GM10248 (cell line): ENCODE results near the gene PHF2.

Experiments used
- CTCF ChIA-PET: fragments of 300-600 bp; sonication (Branson Sonifier 250); formaldehyde crosslinking; extraction: SDS; loops from one replicate; lab custom pipeline; 2021; ENCODE audit warnings: antibody characterized with exemption; lab: Yijun Ruan, JAX
- POLR2A ChIA-PET: fragments of 350-650 bp; sonication (Branson Sonifier 250); formaldehyde crosslinking; extraction: SDS; loops from one replicate; lab custom pipeline; 2020; ENCODE audit warnings: antibody characterized with exemption; lab: Yijun Ruan, JAX
- DNase-seq: peaks from one replicate; pipeline ENCODE4 v3.0.0; 2012; ENCODE audit errors: extremely low spot score
- TF ChIP-seq, protein P1 (sequence below): IDR thresholded peaks from 2 replicates; pipeline ENCODE4 v1.5.1; 2012; ENCODE audit warnings: mild to moderate bottlenecking, low read depth; ENCODE audit errors: extremely low read depth, missing control alignments, control extremely low read depth

Gene PHF2

DNA sequence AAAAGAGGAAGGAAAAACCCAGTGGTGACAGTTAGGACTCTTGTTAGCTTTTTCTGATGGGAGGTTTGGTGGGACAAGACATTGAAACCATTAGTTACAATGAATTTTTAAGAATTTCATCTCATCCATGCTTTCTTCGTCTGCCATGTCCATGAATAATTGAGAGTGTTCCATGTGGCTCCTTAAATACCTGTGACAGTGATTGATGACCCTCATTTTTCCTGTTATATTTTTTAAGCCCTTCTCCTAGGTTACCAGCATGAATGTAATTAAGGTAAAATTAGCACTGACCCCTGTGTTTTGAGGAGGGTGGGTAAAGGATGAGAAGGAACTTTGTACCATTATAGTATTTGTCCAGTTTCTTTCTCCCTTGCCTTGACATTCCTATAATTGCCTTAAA is 23.5 kb upstream of the PHF2 start:
- ChIA-PET CTCF (interaction anchor here (1.2 to 10.6 kb wide), 2 partner anchors 10 to 13 kb away, joined by 4 to 68 read pairs; no protein-coding TSS in a partner anchor), POLR2A (no interaction called here)
- TF ChIP-seq, protein P1, sequence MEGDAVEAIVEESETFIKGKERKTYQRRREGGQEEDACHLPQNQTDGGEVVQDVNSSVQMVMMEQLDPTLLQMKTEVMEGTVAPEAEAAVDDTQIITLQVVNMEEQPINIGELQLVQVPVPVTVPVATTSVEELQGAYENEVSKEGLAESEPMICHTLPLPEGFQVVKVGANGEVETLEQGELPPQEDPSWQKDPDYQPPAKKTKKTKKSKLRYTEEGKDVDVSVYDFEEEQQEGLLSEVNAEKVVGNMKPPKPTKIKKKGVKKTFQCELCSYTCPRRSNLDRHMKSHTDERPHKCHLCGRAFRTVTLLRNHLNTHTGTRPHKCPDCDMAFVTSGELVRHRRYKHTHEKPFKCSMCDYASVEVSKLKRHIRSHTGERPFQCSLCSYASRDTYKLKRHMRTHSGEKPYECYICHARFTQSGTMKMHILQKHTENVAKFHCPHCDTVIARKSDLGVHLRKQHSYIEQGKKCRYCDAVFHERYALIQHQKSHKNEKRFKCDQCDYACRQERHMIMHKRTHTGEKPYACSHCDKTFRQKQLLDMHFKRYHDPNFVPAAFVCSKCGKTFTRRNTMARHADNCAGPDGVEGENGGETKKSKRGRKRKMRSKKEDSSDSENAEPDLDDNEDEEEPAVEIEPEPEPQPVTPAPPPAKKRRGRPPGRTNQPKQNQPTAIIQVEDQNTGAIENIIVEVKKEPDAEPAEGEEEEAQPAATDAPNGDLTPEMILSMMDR, result no peak
- DNase-seq, result no peak

DNA sequence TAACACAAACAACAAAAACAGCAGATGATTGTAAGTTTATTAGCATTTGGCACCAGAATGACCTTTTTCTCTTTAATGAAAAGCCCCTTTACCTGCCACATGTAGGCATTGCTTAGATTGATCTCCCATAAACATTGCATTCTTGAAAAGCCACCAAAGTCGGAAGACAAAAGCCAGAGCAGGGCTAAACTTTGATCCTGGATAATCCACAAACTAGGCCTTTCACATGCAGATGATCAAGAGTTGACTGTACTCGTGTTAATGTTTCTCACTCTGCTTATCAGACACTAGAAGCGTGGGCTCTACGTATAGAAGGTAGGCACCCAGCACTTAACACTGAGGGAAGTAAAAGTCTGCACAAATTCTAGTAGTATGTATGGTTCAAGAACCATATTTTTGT is 21.0 kb upstream of the PHF2 start:
- TF ChIP-seq, protein P1, result no peak
- ChIA-PET CTCF (interaction anchor here (1.0 to 3.5 kb wide), 2 partner anchors 11 kb away, joined by 6 to 30 read pairs; no protein-coding TSS in a partner anchor), POLR2A (no interaction called here)
- no peak for DNase-seq

DNA sequence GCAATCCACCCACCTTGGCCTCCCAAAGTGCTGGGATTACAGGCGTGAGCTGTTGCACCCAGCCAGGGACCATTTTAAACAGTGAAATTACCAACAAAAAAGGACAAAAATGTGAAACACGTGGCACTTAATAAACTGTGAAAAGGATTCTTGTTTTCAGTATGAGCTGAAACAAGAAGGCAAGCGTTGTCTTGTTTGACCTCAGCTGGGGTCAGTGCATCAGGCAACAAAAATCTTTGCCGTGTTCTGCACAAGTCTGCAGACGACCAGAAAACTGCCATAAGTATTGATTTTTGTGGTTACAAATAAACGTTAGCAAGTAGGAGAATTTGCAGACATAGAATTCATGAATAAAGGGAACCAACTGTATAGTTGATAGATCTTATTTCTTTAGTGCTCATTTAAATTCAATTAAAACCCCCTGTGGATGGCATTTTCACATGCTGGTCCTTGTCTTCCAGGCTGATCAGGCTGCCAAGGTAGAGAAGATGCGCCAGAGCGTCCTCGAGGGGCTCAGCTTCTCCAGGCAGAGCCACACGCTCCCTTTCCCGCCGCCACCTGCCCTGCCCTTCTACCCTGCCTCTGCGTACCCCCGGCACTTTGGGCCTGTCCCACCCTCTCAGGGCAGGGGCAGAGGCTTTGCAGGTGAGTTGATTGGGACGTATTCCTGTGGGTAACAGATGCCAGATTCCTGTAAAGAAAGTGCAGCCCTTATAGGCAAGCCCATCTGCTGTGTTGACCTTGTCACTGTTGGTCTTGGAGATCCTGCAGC is 18.8 kb upstream of the PHF2 start:
- no peak for DNase-seq
- ChIA-PET CTCF (interaction anchor here (1.6 to 3.5 kb wide), 2 partner anchors 9 to 13 kb away, joined by 4 to 30 read pairs; no protein-coding TSS in a partner anchor), POLR2A (no interaction called here)
- TF ChIP-seq, protein P1, result no peak

DNA sequence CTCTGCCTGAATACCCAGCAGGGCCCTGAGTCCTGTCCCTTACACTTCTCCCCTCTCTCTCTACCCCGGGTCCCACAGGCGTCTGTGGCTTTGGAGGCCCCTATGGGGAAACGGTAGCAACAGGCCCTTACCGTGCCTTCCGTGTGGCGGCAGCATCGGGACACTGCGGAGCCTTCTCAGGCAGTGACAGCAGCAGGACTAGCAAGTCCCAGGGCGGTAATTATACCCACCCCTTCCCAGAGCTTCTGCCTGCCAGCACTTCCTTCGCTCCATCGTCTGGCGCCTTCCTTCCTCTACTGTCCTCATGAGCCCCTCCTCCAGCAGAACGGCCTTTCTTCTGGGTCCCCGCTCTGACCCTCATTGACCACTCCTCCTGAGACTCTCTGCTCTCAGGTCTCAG is 17.9 kb upstream of the PHF2 start:
- DNase-seq, result no peak
- TF ChIP-seq, protein P1, result no peak
- ChIA-PET POLR2A (no interaction called here), CTCF (interaction anchor here (3.5 kb wide), 1 partner anchor 8 kb away, joined by 30 read pairs; no protein-coding TSS in a partner anchor)

DNA sequence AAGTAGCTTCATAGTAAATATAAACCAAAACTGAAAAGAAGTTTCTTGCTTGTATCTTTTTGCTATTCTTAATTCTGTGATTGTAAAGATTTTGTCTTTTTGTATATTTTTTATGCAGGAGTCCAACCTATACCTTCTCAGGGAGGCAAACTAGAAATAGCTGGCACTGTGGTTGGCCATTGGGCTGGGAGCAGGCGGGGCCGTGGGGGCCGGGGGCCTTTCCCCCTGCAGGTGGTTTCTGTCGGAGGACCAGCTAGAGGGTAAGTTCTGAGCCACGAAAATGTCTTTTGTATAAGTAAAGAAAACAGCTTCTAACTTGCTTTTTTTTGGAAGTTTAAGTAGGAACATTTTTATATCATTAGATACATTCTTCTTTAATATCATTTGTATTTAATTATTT is 15.4 kb upstream of the PHF2 start:
- TF ChIP-seq, protein P1, result no peak
- ChIA-PET POLR2A (no interaction called here), CTCF (interaction anchor here (1.3 to 2.2 kb wide), 4 partner anchors 9 to 60 kb away, joined by 3 to 5 read pairs (median 4); no protein-coding TSS in a partner anchor)
- DNase-seq, result no peak

DNA sequence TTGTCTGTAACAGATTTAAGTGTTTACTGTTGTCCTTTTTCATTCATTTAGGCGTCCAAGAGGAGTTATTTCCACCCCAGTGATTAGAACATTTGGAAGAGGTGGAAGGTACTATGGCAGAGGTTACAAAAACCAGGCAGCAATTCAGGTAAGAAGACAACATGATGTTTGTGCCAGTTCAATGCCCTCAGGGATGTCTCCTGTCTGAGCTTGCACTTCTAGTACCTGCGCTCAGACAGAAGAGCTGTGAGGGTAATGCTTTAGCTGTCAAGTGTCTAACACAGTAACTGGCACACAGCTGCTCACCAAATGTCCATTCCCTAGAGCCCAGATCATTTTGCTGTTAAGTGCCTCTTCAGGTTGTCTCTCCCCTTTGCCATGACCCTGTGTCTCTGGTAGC is 14.2 kb upstream of the PHF2 start:
- POLR2A ChIA-PET, result no interaction called here
- CTCF ChIA-PET, result interaction anchor here (1.9 to 2.2 kb wide), 2 partner anchors 10 to 61 kb away, joined by 5 read pairs; no protein-coding TSS in a partner anchor
- no peak for DNase-seq
- TF ChIP-seq, protein P1, result no peak
